Pulmonary artery endothelial cell (primary cell): ENCODE measurements around the gene FRAS1. TPM values are rescaled to one million over a fixed set of nuclear protein-coding genes. Genes with fewer than 3 reads are reported as not detected.
A peak's percentile ranks its signal among the peaks of the same experiment; 100 is the strongest.
"Not testable (repeated sequence)": the region's sequence is repeated elsewhere in the genome, so short reads cannot be mapped to it uniquely, and the experiment has no call there.

ENCODE experiments used
- DNase-seq: peaks from one replicate; pipeline ENCODE4 v3.0.0-alpha.2; 2011; ENCODE audit warnings: low read depth, low spot score
- total RNA-seq: library from RNA; depleted of rRNA; stranded (reverse); fragments of >200 nt; gene quantifications from 2 replicates; pipeline ENCODE4 v1.2.3, GENCODE V29; 2014

The FRAS1 gene
- total RNA-seq, 1 donor from 2014 or later = 8.6 TPM

DNA sequence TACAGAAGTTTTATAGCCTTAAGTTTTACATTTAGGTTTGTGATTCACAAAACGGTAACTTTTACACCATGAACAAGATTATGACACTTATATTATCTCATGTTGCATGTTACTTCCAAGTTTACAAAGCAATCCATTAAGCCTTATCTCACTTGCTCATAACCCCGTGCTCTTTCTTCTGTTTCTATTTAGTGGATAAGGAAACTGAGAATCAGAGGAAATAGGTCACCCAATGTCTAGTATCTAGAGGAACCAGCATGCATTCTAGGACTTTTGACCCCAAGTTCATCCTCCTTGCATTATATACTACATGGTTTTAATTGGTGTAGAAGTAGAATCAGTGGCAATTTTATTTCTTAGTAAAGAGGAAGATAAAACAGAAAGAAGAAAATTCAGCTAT, 427.5 kb downstream of the FRAS1 start:
- DNase-seq = no peak

DNA sequence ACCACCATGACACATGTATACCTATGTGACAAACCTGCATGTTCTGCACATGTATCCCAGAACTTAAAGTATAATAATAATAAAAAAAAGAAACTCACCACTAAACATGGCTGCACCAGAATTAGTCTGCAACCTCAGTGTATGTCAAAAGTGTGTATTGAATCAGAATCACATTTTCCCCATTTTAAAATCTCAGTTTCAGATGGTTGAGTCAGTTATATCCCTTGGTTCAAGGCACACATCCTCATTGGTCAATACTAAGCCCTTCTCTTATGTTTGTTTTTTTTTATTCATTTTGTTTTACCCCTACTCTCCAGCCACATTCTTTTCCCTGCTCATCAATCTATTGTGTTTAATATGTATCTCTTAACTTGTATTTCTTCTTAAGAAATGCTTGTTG, 436.6 kb downstream of the FRAS1 start:
- no peak for DNase-seq

DNA sequence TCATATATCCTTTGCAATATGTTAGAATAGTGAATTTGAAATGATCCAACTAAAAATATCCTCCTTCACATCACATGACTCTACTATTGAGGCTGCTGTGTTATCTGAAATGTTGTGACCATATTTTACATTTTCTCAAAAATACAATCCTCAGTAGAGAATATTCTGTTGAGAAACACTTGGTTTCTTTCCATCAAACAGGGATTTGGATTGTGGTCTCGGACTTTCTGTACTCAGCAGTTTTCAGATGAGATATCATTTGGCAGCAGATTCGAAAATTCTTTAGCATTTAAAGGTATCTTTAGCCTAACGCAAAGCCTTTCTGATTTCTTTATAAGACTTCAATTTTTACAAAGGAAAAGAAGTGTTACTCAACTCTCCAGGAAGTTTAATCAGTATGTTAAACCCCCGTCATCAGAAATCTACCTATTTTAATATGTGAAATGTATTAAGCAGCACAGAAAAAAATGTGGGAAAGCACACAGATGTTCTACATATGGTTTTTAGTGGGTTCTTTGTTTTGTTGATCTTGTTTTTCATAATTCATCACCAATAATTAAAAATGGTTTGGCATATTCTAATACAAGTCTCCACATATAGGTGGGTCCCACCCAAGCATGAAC, 439.0 kb downstream of the FRAS1 start:
- DNase-seq = no peak

DNA sequence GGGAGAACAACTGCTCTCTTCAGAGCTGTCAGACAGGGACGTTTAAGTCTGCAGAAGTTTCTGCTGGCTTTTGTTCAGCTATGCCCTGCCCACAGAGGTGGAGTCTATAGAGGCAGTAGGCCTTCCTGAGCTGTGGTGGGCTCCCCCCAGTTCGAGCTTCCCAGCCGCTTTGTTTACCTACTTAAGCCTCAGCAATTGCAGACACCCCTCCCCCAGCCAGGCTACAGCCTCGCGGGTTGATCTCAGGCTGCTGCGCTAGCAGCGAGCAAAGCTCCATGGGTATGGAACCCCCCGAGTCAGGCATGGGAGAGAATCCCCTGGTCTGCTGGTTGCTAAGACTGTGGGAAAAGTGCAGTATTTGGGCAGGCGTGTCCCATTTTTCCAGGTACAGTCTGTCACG, 449.1 kb downstream of the FRAS1 start:
- not testable (repeated sequence) for DNase-seq

DNA sequence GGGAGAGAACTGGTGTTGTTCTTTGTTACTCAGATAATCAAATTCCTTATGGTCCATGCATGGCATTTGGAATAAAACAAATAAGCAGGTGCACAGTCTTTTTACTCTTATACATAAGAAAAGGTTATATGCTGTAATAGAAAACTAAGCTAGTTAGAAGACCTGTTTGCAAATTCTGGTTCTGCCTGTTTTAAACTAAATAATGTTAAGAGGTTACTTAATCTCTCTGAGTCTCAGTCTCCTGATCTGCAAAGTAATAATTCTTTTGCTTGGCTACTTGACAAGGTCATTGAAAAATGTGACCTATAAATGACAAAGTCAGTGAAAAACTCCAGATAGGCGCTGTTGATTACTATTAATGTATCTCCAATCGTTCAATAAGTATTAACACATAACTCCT, 451.9 kb downstream of the FRAS1 start:
- no peak for DNase-seq

DNA sequence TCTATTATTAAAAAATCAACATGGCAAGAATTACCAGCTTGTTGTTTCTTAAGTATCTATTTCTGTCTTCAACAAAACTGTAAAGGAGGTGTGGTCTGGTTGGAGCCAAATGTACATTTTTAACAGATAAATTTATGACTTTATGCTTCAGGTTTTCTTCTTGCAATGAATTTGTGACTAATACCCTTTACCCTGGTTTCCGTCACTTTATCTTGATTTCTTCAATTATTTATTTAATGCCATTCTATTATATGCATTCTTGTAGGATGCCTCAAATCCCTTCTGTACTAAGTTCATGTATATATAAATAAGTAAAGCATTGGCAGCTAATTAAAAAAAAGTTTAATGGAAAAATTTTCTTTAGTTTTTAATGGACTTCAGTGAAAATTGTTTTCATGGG, 453.0 kb downstream of the FRAS1 start:
- DNase-seq = no peak

DNA sequence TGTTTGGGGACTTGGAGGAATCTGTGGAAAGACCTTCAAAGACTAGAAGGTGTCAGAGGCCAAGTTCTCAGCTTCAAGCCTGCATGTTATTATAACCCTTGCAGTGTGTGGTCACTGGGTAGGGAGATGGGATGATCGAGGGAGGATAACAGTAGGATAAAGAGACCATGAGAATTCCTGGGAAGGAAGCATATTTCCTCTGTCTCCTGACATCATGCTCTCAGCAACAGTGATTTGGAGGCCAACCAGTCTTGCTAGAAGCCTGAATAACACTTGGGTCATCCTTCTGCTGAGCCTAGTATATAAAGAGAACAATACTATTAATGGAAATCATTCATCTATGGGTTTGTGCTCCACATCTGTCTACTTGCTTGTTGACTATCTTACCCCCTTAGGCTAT, 453.6 kb downstream of the FRAS1 start:
- no peak for DNase-seq

DNA sequence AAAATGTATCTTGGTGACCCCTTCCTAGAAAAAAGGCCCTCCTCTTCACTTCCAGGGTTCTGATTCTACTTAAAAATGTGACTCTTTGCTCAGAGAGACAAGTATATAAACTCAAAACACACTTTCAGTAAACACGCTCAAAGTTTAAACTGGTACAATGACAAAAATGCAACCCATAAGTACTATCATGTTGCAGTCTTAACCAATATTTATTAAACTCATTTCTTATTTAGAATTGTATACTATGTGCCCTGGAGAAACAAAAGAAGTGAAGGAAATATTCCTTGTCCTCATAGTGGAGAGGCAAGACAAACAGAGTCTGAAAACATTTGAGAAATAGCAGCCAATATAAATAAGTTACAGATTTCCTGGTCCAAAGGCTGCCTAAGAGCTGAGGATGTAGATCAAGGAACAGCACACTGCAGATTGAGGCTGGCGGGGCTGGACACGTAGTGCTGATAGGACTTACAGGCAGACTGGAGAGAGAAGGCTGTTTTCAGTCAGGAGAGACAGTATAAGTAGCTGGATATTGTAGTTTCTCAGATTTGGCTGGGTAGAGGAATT, 455.3 kb downstream of the FRAS1 start:
- no peak for DNase-seq

DNA sequence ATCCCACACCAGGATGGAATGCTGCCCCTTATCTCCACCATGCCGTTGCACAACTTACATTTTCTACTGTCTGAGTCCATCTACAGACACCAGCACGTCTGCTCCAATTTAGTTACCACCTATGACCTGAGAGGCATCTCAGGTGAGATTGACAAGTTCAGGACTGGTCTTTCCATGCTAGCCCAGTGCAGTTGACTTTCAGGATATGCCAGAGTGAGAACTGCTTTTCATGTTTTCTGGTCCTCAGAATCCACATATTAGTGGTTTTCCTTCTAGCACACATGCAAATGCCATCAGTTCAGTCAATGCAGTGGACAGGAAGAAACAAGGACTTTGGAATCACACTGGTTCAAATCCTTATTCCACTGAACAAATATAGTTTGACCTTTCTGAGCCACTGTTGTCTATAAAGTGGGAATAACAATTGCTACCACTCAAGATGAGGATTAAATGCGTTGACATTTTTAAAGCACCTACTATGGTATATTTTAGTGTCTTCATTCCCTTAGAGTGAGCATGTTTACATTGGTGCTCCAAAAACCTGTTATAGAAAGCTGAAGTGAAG, 456.4 kb downstream of the FRAS1 start:
- no peak for DNase-seq

DNA sequence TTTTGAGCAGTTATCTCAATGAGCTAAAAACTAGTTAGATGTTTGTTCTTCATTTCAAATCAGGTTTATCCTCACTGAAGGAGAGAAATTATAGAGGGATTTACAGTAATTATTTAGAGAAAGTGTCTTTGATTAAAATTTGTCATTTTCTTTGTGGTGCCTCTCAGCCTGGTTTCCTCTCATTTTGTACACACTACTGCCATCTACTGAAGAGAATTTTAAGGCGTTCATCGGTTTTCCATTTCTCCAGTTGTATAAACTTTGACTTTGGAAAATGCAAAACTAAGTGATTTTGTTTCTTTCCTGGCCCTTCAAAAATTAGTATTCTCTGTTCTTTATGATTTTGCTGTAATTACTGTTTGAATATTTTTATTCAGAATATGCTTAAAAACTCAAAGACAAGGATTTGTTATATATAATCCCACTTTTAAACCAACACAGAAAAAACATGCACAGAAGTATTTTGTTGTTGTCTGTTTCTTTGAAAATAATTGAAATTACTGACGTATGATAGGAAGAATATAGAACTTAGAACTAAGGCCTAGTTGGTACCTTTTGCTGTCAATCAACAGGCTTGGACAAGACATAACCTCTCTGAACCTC, 460.0 kb downstream of the FRAS1 start:
- no peak for DNase-seq

DNA sequence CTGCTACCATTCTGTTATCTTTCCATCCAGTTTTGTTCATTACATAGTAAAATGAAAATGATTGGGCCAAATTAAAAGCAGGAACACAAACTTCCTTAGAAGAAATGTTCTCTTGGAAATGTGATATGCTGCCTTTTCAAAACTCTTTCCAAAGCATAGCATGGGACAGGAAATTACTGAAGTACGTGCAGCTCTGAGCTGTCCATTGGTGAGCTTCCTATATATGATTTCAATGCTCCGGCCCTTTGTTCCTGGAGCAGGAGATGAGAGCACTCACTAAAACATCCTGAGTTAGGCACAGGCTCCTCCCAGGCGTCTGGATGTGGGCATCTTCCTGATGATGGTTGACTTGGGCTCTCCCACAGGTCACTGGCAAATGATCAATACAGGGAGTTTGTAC, 461.4 kb downstream of the FRAS1 start:
- peak; percentile 35 for DNase-seq

DNA sequence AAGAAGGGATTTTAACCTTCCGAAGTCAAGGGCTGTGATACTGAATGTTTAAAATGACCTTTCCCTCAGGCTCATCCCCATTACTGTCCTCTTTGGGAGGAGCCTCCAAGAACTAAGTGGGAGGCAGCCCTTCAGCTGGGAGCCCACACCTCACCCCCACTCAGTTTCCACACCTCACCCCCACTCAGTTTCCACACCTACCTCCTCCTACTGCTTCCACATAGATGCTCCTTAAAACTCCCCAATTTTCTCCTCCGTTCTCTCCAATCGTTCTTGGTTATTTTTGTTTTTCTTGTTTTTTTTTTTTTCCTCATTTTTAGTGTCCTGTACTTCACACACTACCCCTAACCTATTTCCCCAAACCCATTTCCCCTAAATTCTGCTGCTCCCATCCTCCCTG, 462.8 kb downstream of the FRAS1 start:
- DNase-seq = no peak

DNA sequence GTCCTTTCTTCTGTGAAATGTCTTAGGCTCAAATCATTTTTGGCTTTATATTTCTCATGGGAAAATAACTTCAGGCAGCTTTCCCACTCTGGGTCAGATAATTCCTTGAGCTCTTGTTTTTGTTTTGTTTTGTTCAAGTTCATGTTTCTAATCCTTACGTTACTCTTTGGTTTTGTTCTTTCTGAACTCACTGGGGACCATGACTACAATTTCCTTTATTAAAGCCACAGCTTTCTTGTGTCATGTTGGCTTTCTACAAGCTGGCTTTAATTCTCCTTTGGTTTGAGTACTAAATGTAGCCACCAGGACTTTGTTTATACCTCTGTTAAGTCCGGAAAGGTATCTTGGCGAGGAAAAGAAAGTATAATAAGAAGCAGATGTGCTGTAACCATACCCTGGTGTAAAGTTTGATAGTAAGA, 463.7 kb downstream of the FRAS1 start:
- DNase-seq = no peak

DNA sequence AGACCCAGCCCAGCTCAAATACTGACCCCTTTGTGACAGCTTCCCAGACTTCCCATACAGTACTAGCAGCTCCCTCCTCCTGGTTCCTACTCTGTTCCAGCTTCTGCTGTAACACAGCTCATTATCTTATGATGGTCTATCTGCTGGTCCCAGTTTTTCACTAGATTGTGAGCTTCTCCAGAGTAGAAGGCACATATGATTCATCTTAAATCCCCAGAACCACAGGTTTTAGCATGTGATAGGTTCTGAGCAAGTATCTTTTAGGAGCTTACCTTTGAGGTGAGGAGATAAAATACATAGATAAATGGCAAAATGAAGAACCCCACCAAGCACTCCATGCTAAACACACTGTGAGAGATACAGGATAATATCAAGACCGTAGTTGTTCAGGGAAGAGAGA, 466.9 kb downstream of the FRAS1 start:
- DNase-seq = no peak

DNA sequence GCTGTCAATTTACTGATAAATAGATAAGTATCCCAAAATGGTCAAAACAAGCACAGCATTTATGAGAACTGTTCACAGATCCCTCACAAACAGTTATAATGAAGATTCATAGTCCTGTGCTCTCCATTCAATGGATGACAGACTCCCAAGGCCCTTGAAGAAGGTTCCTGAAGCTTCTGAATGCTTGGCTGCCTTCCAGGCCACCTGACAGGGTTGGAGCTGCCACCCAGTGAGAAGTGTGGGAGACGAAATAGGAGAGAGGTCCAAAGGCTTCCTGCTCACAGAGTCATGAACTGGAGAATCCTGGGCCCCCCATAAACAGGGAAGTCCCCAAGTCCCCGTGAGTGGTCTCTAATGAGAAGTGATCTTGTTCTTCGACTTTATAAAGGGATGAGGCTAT, 468.4 kb downstream of the FRAS1 start:
- no peak for DNase-seq

DNA sequence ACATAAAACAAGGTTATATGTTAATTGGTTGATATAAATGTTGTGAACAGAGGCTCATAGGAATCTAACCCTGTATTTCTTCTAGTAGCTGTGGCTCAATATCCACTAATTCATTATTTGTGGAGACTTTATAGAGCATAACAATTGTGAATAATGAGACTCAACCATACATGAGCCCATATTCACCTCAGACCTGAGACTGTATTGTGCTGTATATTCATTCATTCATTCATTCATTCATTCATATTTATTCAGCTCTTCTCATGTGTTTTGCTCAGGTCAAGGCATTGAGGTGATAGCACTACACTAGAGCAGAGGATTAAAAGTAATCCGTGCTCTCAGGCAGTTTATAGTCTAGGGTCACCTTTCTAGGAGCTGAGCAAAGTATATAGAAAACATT, 470.0 kb downstream of the FRAS1 start:
- no peak for DNase-seq

DNA sequence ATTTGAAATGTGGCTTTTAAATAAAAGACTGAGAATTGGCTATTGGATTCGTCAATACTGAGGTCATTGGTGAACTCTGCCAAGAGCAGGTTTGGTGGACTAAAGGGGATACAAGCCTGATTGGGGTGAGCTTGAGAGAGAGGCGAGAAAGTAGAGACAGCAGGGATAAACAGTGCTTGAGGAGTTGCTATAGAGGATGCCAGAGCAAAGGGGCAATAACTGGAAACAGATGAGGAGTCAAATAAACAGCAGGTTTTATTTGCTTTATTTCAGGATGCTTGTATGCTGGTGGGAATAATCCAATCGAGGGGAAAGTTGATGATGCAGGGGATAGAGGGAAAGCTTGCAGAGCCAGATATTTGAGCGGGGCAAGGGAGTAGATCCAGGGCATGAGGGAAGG, 470.4 kb downstream of the FRAS1 start:
- no peak for DNase-seq

DNA sequence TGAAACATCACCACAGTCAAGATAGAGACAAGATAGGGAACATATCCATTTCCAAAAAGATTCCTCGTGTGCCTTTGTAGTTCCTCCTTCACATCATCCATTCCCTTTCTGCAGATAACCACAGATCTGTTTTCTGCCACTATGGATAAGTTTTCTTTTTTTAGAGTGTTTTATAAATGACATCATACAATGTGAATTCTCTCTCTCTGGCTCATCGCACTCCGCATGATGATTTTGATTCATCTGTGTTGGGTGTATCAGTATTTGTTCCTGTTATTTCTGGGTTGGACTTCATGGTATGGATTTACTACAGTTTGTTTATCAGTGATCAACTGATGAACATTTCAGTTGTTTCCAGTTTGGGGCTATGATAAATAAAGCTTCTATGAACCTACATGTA, 471.2 kb downstream of the FRAS1 start:
- DNase-seq = no peak

DNA sequence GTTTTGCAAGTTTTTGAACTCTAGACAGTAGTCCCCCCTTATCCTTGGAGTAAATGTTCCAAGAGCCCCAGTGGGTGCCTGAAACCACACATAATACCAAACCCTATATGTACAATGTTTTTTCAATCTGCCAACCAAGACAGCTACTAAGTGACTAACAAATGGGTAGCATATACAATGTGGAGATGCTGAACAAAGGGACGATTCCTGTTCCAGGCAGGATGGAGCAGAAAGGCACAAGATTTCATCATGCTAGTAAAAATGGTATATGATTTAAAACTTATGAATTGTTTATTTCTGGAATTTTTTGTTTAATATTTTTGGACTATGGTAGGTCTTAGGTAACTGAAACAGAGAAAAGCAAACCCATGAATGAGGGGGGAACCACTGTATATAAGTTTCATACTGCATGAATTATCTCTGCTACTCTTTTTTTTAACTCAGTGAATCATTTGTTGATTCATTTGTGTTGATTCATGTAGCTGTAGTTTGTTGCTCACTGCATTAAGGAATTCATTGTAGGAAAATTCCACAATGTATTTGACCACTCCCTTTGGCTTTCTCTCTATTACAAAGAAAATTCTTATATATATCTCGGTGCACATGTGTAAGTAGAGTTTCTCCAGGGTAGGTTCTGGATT, 472.6 kb downstream of the FRAS1 start:
- DNase-seq = no peak

DNA sequence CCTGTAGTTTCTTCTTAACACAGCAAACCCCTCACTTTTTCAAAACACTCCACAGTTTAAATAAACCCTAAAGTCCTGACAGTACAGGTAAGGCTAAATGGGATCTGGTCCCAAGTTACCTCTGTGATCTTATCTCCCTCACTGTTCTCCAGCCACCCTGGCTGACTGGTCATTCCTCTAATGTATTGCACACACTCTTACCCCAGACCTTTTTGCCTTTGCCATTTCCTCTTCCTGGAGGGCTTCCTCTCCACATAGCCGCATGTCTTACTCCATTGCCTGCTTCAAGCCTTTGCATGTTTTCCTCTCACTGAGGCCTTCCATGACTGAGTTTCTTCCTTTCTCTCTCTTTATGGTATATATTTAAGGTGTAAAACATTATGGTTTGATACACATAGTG, 474.9 kb downstream of the FRAS1 start:
- DNase-seq = no peak

DNA sequence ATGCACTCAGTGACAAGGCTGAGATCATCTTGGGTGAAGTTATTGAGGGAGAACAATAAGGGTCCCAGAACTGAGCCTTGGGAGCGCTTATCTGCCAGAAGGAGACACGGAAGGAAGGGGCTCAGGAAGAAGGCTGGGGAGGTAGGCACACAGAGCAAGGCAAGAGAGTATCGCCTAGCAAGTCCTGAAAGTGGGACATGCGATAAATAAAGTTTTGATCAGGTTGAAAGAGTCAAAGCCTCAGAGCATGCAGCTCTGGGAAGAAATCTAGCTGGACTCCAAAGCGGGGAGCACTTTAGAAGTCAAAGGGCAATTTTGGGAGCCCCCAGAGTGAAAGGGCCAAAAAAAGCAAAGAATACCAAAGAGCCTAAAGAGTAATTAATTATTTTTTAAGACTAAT, 476.7 kb downstream of the FRAS1 start:
- no peak for DNase-seq

DNA sequence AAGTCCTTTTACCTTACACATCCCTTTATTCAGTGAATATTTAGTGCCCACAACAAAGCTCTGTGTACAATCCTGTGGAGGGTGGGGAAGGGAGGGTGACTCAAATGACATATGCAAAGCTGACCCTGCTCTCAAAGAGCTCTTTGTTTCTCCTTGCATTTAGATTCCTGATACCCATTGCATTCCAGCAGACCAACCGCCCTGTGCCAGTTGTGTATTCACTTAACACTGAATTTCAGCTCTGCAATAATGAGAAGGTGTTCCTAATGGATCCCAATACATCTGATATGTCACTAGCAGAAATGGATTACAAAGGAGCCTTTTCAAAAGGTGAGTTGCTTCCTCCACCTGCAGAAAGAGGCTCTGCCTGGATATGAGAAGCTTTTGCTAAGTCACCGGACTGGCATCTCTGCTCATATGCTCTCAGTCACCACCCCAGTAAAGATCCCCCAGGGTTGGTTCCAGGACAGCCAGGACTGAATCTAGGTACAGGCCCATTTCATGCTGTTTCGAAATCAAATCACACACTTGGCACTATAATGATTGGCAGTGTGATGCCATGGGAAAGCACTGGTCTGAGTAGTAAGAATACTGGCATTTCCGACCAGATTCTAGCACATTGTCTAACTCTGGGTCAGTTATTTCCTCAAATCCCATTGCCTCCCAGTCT, 477.3 kb downstream of the FRAS1 start:
- no peak for DNase-seq
